Frontal cortex (tissue), 4 donors: ENCODE results near the gene DTD1. TPM values are rescaled to one million over a fixed set of nuclear protein-coding genes. Genes with fewer than 3 reads are reported as not detected.
"Not testable (repeated sequence)": the region's sequence is repeated elsewhere in the genome, so short reads cannot be mapped to it uniquely, and the experiment has no call there.

Experiments
- DNase-seq, 2 donors: peaks; one replicate each; pipeline ENCODE4 v3.0.0; 2012; ENCODE audit warnings: low spot score in 2 of 2
- FAIRE-seq: peaks from 2 replicates; lab custom pipeline; 2012; peaks lifted over from hg19 to GRCh38; lab: Jason Lieb, UNC
- total RNA-seq: library from RNA; depleted of rRNA; stranded (reverse); fragments of >200 nt; gene quantifications from one replicate; pipeline ENCODE4 v1.2.3, GENCODE V29; 2014
- donor health status: control.
- donor health status: control.
- donor health status: control.

Gene DTD1
- total RNA-seq, 1 donor from 2014 or later, result 98.2 TPM

GRCh38 chr20:18778690-18779392 lies 191.0 kb downstream of the DTD1 start:
- FAIRE-seq (no peak), DNase-seq (no peak)

GRCh38 chr20:18780385-18781130 lies 192.7 kb downstream of the DTD1 start:
- FAIRE-seq (no peak), DNase-seq (no peak)

GRCh38 chr20:18781509-18781908 lies 193.7 kb downstream of the DTD1 start:
- DNase-seq (no peak), FAIRE-seq (no peak)

- no peak for FAIRE-seq
- DNase-seq, result no peak
Observed at GRCh38 chr20:18783385-18783959, 195.6 kb downstream of the DTD1 start.

GRCh38 chr20:18787046-18787445 lies 199.2 kb downstream of the DTD1 start:
- not testable (repeated sequence) for DNase-seq, FAIRE-seq

GRCh38 chr20:18788021-18788420 lies 200.2 kb downstream of the DTD1 start:
- FAIRE-seq, result no peak

GRCh38 chr20:18790787-18791186 lies 202.9 kb downstream of the DTD1 start:
- DNase-seq, result no peak
- FAIRE-seq, result no peak

More at GRCh38 chr20:18788021-18788420, 200.2 kb downstream of the DTD1 start:
- no peak for DNase-seq

- DNase-seq (peak; percentile 67 to 79), FAIRE-seq (no peak)
Observed at GRCh38 chr20:18793625-18794427, 206.0 kb downstream of the DTD1 start.

GRCh38 chr20:18794428-18794787 lies 206.6 kb downstream of the DTD1 start:
- no peak for FAIRE-seq
- no peak for DNase-seq

GRCh38 chr20:18795366-18795765 lies 207.5 kb downstream of the DTD1 start:
- no peak for FAIRE-seq
- no peak for DNase-seq

GRCh38 chr20:18796282-18796833 lies 208.5 kb downstream of the DTD1 start:
- no peak for FAIRE-seq
- no peak for DNase-seq

- FAIRE-seq (no peak), DNase-seq (no peak)
Observed at GRCh38 chr20:18801516-18801915, 213.7 kb downstream of the DTD1 start.

- DNase-seq (no peak), FAIRE-seq (no peak)
Observed at GRCh38 chr20:18802012-18802634, 214.3 kb downstream of the DTD1 start.

GRCh38 chr20:18805881-18806280 lies 218.0 kb downstream of the DTD1 start:
- DNase-seq (no peak), FAIRE-seq (no peak)

- FAIRE-seq (no peak), DNase-seq (no peak)
Observed at GRCh38 chr20:18808712-18809111, 220.9 kb downstream of the DTD1 start.

GRCh38 chr20:18811186-18811585 lies 223.3 kb downstream of the DTD1 start:
- no peak for DNase-seq
- no peak for FAIRE-seq

- no peak for FAIRE-seq
- DNase-seq, result no peak
Observed at GRCh38 chr20:18811904-18812303, 224.1 kb downstream of the DTD1 start.

GRCh38 chr20:18813483-18813882 lies 225.6 kb downstream of the DTD1 start, which contains the start of gene SCP2D1:
Gene SCP2D1, plus strand, starts transcription at chr20:18813783. Its CDS starts 33 bp downstream, at chr20:18813816.
- DNase-seq, result no peak
- no peak for FAIRE-seq

GRCh38 chr20:18815194-18815942 lies 227.5 kb downstream of the DTD1 start:
- no peak for DNase-seq
- no peak for FAIRE-seq
